ENCODE measurements around the gene NT5C1B.

GRCh38 chr2:18545384-18545783, 44.0 kb downstream of the NT5C1B start:
- TF ChIP-seq SIN3A (IDR thresholded peaks at IDR 0.05; ENCODE audit: borderline replicate concordance, insufficient read depth, low read length) (no peak), POLR2AphosphoS5 (IDR thresholded peaks at IDR 0.05; ENCODE audit: low read depth, low read length) (no peak), REST (IDR thresholded peaks at IDR 0.05; ENCODE audit: insufficient read depth in 1 of 2, low read depth in 2 of 2, low read length in 2 of 2) (no peak), TAF1 (IDR thresholded peaks at IDR 0.05; ENCODE audit: borderline replicate concordance, insufficient read depth, low read length) (no peak)

Measured in PFSK-1 (cell line).